HepG2 (cell line): ENCODE results near the gene HYCC2. TPM values are rescaled to one million over a fixed set of nuclear protein-coding genes. Genes with fewer than 3 reads are reported as not detected.
A peak's percentile ranks its signal among the peaks of the same experiment; 100 is the strongest.

ENCODE experiments used
- AGO2 ChIP-seq: fragments of 200-400 bp; formaldehyde crosslinking; optimal IDR thresholded peaks from 2 replicates; pipeline ENCODE3; 2017; ENCODE audit warnings: mild to moderate bottlenecking, low read depth, low read length, moderate library complexity
- MAFF ChIP-seq: IDR thresholded peaks from 2 replicates; pipeline ENCODE4 v1.6.1; 2011; ENCODE audit warnings: low read depth, low read length, improper control_type of control experiment
- NFE2 ChIP-seq: sonication (generic); formaldehyde crosslinking; IDR thresholded peaks from 2 replicates; pipeline ENCODE4 v1.4.0; 2020; ENCODE audit warnings: missing genetic modification reagents
- PATZ1 ChIP-seq: sonication (generic); formaldehyde crosslinking; IDR thresholded peaks from 2 replicates; pipeline ENCODE4 v1.4.0; 2020; ENCODE audit warnings: missing genetic modification reagents
- PRDM4 ChIP-seq: sonication (generic); formaldehyde crosslinking; IDR thresholded peaks from 2 replicates; pipeline ENCODE4 v1.9.0; 2021; ENCODE audit warnings: missing genetic modification reagents, borderline replicate concordance
- SRSF1 ChIP-seq: fragments of 200-400 bp; formaldehyde crosslinking; optimal IDR thresholded peaks from 2 replicates; pipeline ENCODE3; 2017; ENCODE audit warnings: mild to moderate bottlenecking, low read depth, low read length, moderate library complexity
- TCF12 ChIP-seq, 2 experiments: fragments of 450-650 bp in 1 of 2; sonication (generic) in 1 of 2; formaldehyde crosslinking in 1 of 2; IDR thresholded peaks; 2 replicates each; pipeline versions ENCODE4 v1.6.1 to v1.8.0; 2017 to 2022; ENCODE audit warnings: antibody characterized with exemption in 1 of 2, mild to moderate bottlenecking in 1 of 2, missing genetic modification reagents in 1 of 2, moderate library complexity in 1 of 2
- ZBTB37 ChIP-seq: sonication (generic); formaldehyde crosslinking; IDR thresholded peaks from 2 replicates; pipeline ENCODE4 v1.4.0; 2020; ENCODE audit warnings: mild to moderate bottlenecking, missing genetic modification reagents
- ZNF318 ChIP-seq: sonication (generic); formaldehyde crosslinking; IDR thresholded peaks from 2 replicates; pipeline ENCODE4 v1.4.0; 2020; ENCODE audit warnings: mild to moderate bottlenecking, missing genetic modification reagents
- ZNF460 ChIP-seq: sonication (generic); formaldehyde crosslinking; IDR thresholded peaks from 2 replicates; pipeline ENCODE4 v1.5.1; 2020; ENCODE audit warnings: missing genetic modification reagents, mild to moderate bottlenecking, borderline replicate concordance
- ZNF670 ChIP-seq: sonication (generic); formaldehyde crosslinking; IDR thresholded peaks from 2 replicates; pipeline ENCODE4 v1.8.0; 2022; ENCODE audit warnings: mild to moderate bottlenecking, missing genetic modification reagents, borderline replicate concordance
- ZNF768 ChIP-seq: sonication (generic); formaldehyde crosslinking; IDR thresholded peaks from 2 replicates; pipeline ENCODE4 v1.4.0; 2020; ENCODE audit warnings: missing genetic modification reagents
- ZNF878 ChIP-seq: sonication (generic); formaldehyde crosslinking; IDR thresholded peaks from 2 replicates; pipeline ENCODE4 v1.8.1; 2023; ENCODE audit warnings: mild to moderate bottlenecking, missing genetic modification reagents, moderate library complexity
- ZNF891 ChIP-seq: sonication (generic); formaldehyde crosslinking; IDR thresholded peaks from 2 replicates; pipeline ENCODE4 v1.5.0; 2020; ENCODE audit warnings: mild to moderate bottlenecking, missing genetic modification reagents
- polyA plus RNA-seq, 8 experiments: library from polyadenylated mRNA; depleted of rRNA in 3 of 8; stranded (reverse) in 7 of 8; unstranded in 1 of 8; fragments of >200 nt; fragmentation: Illumina TruSeq in 4 of 8; extraction: Trizol in 4 of 8; gene quantifications; 2 replicates each; pipeline versions ENCODE4 v1.2.1 to v1.2.3, GENCODE V29; 2011 to 2016; ENCODE audit warnings: low read depth in 4 of 8, missing spikeins in 1 of 8, mixed read lengths in 1 of 8; ENCODE audit not compliant: insufficient read depth in 1 of 8
- total RNA-seq, 5 experiments: library from RNA; depleted of rRNA; stranded (reverse); fragments of >200 nt; fragmentation: Illumina TruSeq; extraction: Trizol; gene quantifications; 2 replicates each; pipeline ENCODE4 v1.2.3, GENCODE V29; 2016; ENCODE audit warnings: low read depth in 1 of 5

The HYCC2 gene
- total and polyA plus RNA-seq, 2 of the 13 experiments (the other 11 are each of a cell fraction or from before 2014, with no cell fraction given): 4.7 to 13.9 TPM

GRCh38 chr2:201070948-201071478 lies 458 bp downstream of the HYCC2 start (continued):
- 0 out of 2 replicates have a peak, but pooled peaks have one; percentile 18 for TF ChIP-seq ZNF318
- 0 out of 2 replicates have a peak, but pooled peaks have one; percentile 79 for TF ChIP-seq ZNF878 (CRISPR knock-in tag)
- 0 out of 2 replicates have a peak, but pooled peaks have one; percentile 11 for TF ChIP-seq ZBTB37 (CRISPR knock-in tag)
- TF ChIP-seq ZNF768 (CRISPR knock-in tag): peak; percentile 46; the same call in 1 of the 2 replicates
- no peak for TF ChIP-seq MAFF
- peak; percentile 94 for TF ChIP-seq PATZ1 (CRISPR knock-in tag)
- no peak for TF ChIP-seq TCF12 (IDR thresholded peaks at IDR 0.05)
- 0 out of 2 replicates have a peak, but pooled peaks have one; percentile 7 for TF ChIP-seq TCF12 (CRISPR knock-in tag; IDR thresholded peaks at IDR 0.05)
- 0 out of 2 replicates have a peak, but pooled peaks have one; percentile 19 for TF ChIP-seq NFE2 (CRISPR knock-in tag)
- no peak for TF ChIP-seq ZNF460 (CRISPR knock-in tag)
- peak; percentile 32 for TF ChIP-seq AGO2
- TF ChIP-seq ZNF891 (CRISPR knock-in tag): 0 out of 2 replicates have a peak, but pooled peaks have one; percentile 84
- 0 out of 2 replicates have a peak, but pooled peaks have one; percentile 21 for TF ChIP-seq ZNF670 (CRISPR knock-in tag)
- TF ChIP-seq PRDM4 (CRISPR knock-in tag): 0 out of 2 replicates have a peak, but pooled peaks have one; percentile 8
- TF ChIP-seq SRSF1: peak; percentile 73
